ENCODE results near the gene MYBPC2.

The MYBPC2 gene

DNA sequence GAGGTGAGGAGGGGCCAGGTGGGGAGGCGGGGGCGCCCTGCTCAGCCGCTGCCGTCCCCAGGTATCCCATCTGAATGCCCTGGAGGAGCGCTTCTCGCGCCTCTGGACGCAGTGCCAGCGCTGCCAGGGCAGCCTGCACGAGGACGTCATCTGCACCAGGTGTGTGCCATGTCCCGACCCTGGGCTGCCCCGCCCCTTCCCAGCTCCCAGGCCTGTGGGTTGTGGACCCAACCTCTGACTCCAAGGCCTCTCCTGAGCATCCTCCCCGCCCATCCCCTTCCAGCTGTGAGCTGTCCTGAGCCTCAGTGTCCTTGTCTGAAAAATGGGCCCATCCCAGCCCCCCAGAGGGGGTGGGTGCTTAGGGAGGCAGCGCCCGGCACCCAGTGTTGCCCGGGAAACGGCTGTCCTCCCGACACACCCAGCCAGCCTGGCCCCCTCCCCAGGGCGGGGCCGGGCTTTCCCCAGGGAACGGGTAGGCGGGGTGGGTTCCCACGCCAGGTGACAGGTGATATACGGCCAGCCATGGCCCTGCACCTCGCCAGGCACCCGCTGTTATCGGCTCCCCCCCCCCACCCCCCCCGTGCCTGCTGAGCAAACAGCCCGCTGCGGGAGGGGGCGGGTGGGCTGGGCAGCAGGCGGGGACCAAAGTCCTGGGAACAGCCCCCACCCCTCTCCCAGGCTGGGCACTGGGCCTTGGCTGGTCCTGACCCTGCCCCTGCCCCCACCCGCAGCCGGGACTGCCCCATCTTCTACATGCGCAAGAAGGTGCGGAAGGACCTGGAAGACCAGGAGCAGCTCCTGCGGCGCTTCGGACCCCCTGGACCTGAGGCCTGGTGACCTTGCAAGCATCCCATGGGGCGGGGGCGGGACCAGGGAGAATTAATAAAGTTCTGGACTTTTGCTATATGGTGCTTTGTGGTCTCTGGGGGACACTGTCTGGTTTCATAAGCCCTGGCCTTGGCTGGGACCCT is 15.3 kb upstream of the MYBPC2 start:
- TF ChIP-seq FOXP2 (optimal IDR thresholded peaks at IDR 0.05; ENCODE audit: borderline replicate concordance, extremely low read depth, extremely low read length, insufficient read depth) (no peak), POLR2AphosphoS5 (IDR thresholded peaks at IDR 0.05; ENCODE audit: low read depth, low read length) (no peak)

DNA sequence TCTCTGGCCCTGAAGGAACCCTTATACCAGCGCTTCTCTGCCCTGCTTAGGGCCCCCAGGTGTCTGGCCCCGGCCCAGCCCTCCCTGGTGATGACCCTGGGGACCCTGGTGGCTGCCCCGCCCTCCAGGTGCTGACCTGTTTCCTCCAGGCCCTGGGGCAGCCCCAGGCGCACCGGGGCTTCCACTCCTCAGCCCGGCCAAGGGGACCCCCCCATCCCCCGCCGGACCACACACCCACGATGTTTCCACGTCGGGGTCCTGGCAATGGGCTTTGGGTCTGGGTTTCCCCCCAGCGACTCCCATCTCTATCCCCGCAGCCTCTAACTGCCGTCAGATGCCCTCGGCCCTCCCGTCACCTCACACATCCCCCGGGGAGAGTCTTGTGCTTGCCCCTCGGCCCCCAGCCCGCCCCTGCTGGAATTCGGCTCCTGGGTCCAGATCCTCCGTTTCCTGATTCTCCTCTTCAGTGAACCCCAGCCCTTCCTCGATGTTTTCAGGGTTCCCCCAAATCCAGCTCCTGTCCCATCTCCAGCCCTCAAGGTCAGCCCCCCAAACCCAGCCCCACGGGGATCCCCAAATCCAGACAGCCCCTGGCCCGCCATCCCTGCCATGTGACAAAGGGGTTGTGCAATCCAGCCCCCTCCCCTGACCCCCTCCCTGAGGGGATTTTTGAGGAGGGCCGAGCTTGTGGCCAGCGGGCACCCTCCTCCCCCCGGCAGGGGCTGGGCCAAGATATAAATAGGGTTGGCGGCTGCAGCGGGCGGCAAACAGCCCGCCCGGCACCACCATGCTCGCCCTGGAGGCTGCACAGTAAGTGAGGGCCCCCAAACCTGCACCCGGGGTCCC is 14.3 kb upstream of the MYBPC2 start, which contains the start of gene SPIB:
TSS of gene SPIB (plus strand) at position 763 of the 846 bp plus-strand sequence. CDS start at position 788, 25 bp downstream.
- TF ChIP-seq TAF1 (IDR thresholded peaks at IDR 0.05; ENCODE audit: borderline replicate concordance, insufficient read depth, low read length): no peak
- TF ChIP-seq POLR2AphosphoS5 (IDR thresholded peaks at IDR 0.05; ENCODE audit: low read depth, low read length): no peak
- TF ChIP-seq, protein P1, sequence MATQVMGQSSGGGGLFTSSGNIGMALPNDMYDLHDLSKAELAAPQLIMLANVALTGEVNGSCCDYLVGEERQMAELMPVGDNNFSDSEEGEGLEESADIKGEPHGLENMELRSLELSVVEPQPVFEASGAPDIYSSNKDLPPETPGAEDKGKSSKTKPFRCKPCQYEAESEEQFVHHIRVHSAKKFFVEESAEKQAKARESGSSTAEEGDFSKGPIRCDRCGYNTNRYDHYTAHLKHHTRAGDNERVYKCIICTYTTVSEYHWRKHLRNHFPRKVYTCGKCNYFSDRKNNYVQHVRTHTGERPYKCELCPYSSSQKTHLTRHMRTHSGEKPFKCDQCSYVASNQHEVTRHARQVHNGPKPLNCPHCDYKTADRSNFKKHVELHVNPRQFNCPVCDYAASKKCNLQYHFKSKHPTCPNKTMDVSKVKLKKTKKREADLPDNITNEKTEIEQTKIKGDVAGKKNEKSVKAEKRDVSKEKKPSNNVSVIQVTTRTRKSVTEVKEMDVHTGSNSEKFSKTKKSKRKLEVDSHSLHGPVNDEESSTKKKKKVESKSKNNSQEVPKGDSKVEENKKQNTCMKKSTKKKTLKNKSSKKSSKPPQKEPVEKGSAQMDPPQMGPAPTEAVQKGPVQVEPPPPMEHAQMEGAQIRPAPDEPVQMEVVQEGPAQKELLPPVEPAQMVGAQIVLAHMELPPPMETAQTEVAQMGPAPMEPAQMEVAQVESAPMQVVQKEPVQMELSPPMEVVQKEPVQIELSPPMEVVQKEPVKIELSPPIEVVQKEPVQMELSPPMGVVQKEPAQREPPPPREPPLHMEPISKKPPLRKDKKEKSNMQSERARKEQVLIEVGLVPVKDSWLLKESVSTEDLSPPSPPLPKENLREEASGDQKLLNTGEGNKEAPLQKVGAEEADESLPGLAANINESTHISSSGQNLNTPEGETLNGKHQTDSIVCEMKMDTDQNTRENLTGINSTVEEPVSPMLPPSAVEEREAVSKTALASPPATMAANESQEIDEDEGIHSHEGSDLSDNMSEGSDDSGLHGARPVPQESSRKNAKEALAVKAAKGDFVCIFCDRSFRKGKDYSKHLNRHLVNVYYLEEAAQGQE (IDR thresholded peaks at IDR 0.05; ENCODE audit: insufficient read depth in 1 of 2, low read depth in 2 of 2, low read length in 2 of 2): no peak
- no peak for TF ChIP-seq SIN3A (IDR thresholded peaks at IDR 0.05; ENCODE audit: borderline replicate concordance, insufficient read depth, low read length)
- TF ChIP-seq FOXP2 (optimal IDR thresholded peaks at IDR 0.05; ENCODE audit: borderline replicate concordance, extremely low read depth, extremely low read length, insufficient read depth): no peak

DNA sequence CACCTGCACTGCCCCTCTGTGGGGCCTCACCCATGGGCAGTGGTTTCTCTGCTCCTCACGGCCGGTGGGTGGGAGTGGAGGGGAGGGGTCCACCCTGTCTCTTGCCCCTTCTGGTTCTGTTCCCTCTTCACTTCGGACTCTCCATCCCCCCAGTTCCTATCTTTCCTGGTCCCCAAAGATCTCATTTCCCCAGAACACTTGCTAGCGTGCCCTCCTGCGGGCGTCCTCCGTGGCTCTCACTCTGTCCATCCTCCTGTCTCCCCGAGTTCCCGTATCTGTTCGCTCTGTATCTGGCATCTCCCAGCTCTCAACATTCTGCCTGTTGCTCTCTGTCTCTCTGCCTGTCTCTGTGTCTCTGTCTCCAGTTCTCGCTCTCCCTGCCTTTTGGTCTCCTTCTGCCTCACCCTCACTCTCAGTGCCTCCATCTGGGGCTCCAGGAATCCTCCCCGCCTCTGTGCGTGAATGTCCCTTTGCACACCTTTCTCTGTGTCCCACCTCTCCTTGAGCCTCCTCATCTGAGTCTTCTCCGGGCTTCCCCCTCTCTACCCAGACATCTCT is 13.6 kb upstream of the MYBPC2 start:
- no peak for TF ChIP-seq SIN3A (IDR thresholded peaks at IDR 0.05; ENCODE audit: borderline replicate concordance, insufficient read depth, low read length)

DNA sequence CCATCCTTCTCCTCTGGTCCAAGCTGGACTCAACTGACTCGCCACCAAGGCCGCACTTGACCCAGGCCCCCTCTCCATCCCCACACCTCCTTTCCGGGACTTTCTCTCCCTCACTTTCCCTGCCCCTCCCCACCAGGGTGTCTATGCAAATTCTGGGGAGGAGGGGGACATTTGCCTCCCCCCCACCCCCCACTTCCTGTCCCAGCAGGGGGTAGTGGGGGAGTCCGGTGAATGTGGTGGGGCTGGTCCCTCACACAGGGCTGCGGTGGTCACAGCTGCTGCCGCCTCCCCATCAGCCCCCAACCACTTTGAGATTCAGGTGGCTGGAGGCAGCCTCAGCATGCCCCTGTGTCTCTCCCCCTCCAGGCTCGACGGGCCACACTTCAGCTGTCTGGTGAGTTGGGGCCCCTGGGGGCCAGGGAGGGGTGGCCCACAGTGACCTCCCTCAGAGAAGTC is 13.1 kb upstream of the MYBPC2 start:
- TF ChIP-seq POLR2AphosphoS5 (IDR thresholded peaks at IDR 0.05; ENCODE audit: low read depth, low read length) (no peak), TAF1 (IDR thresholded peaks at IDR 0.05; ENCODE audit: borderline replicate concordance, insufficient read depth, low read length) (no peak), SIN3A (IDR thresholded peaks at IDR 0.05; ENCODE audit: borderline replicate concordance, insufficient read depth, low read length) (no peak), FOXP2 (optimal IDR thresholded peaks at IDR 0.05; ENCODE audit: borderline replicate concordance, extremely low read depth, extremely low read length, insufficient read depth) (no peak)
- TF ChIP-seq, protein P1 (IDR thresholded peaks at IDR 0.05; ENCODE audit: insufficient read depth in 1 of 2, low read depth in 2 of 2, low read length in 2 of 2): no peak

DNA sequence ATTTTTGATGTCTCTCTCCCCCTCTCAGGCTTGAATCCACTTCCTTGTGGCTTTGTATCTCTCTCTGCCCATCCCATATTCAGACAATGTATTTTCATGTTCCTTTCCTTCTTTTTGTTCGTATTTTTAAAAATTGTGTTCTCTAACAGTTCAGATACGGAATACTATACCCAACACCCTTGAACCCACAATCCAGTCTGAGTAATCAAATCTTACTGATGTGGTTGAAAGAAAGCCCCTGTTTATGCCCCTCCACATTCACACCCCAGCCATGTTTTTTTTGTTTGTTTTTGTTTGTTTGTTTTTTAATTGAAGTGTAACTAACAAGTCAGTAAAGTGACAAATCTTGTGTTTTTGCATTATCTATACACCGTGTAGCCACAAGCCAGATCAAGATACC is 12.6 kb upstream of the MYBPC2 start:
- TF ChIP-seq, protein P1 (IDR thresholded peaks at IDR 0.05; ENCODE audit: insufficient read depth in 1 of 2, low read depth in 2 of 2, low read length in 2 of 2): no peak
- TF ChIP-seq SIN3A (IDR thresholded peaks at IDR 0.05; ENCODE audit: borderline replicate concordance, insufficient read depth, low read length) (no peak), POLR2AphosphoS5 (IDR thresholded peaks at IDR 0.05; ENCODE audit: low read depth, low read length) (no peak), FOXP2 (optimal IDR thresholded peaks at IDR 0.05; ENCODE audit: borderline replicate concordance, extremely low read depth, extremely low read length, insufficient read depth) (no peak), TAF1 (IDR thresholded peaks at IDR 0.05; ENCODE audit: borderline replicate concordance, insufficient read depth, low read length) (no peak)
